Measurements from ENCODE around the gene C14orf132. TPM values are rescaled to one million over a fixed set of nuclear protein-coding genes. Genes with fewer than 3 reads are reported as not detected.

C14orf132 gene
- total and polyA plus RNA-seq, 9 of the 15 experiments (the other 6 are each of a cell fraction or from before 2014, with no cell fraction given), result not detected

DNA sequence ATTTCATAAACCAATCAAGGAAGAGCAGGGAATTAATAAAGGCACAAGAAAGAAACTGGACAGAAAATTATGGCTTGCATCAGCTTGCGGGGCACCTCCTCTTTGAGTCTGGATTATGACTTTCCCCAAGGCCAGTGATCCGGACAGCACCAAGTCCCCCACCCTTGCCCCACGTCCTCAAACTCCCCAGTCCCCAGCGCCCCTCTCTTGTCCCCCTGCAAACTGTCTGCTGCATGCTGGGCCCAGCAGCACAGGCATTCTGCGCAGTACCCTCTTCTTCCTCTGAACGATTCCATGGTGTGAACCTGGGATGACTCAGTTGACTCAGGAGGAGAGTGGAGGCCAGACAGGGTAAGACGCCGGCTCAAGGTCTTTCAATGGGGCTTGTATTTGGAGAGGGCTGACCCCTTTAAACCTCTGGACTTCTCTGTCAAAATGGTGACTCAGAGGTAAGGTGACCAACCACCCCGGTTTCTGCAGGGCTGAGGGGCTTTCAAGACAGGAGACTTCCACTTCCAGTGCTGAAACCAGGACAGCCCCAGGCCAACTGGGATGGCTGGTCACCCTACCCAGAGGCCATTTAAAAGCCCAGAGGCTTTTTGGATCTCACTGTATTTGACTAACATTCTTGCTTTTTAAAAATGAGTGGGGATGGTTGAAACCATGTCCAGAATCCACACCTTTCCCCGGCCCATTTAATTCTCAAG lies 13.5 kb downstream of the C14orf132 start:
- intact Hi-C loops (cut with micrococcal nuclease) (no loop called here), in situ Hi-C loops (cut with MboI) (no loop called here)
- Histone ChIP-seq H3K4me2 (ENCODE audit: insufficient read depth, low read length) (no peak overlapping the region), H3K4me1 (replicated peaks in 1 of 2; ENCODE audit: control insufficient read depth in 2 of 2, insufficient read depth in 2 of 2, low read length in 2 of 2) (no peaks in the 10 kb centered on the region), H3K27ac (ENCODE audit: extremely low read depth, low read depth, low read length) (no peak overlapping the region), H3K9me1 (ENCODE audit: control insufficient read depth, insufficient read depth, low read length) (no peaks in the 10 kb centered on the region), H3K79me2 (ENCODE audit: control insufficient read depth, insufficient read depth, low read length) (no peaks in the 10 kb centered on the region), H3K36me3 (ENCODE audit: control insufficient read depth, insufficient read depth, low read length) (no peaks in the 10 kb centered on the region), H3K9ac (ENCODE audit: insufficient read depth in 1 of 2, low read depth in 2 of 2, low read length in 2 of 2) (no peak overlapping the region), H3K27me3 (ENCODE audit: control insufficient read depth in 2 of 2, insufficient read depth in 2 of 2, low read length in 2 of 2) (no peaks in the 10 kb centered on the region), H3K9me3 (replicated peaks; ENCODE audit: control insufficient read depth, insufficient read depth, low read depth, low read length) (no peaks in the 10 kb centered on the region), H4K20me1 (replicated peaks; ENCODE audit: control insufficient read depth, insufficient read depth, low read length) (no peaks in the 10 kb centered on the region), H2AFZ (ENCODE audit: low read depth, low read length) (no peak overlapping the region), H3K4me3 (no peak overlapping the region)
- ChIA-PET POLR2A (no interaction called here), CTCF (ENCODE audit: low intra/inter-chr PET ratio) (no interaction called here)
- FAIRE-seq, result no peak
- DNase-seq (ENCODE audit: extremely low read depth in 1 of 4, low spot score in 3 of 4), result no peak
- ATAC-seq, result no peak
- BruUV-seq (replicated peaks), result no TSS peak
- no peak for TF ChIP-seq MTA1 (IDR thresholded peaks at IDR 0.05; ENCODE audit: borderline replicate concordance)
- TF ChIP-seq PRMT5 (CRISPR knock-in tag; IDR thresholded peaks at IDR 0.05), result no peak
- no peak for TF ChIP-seq TFAM (CRISPR knock-in tag; conservative IDR thresholded peaks at IDR 0.05)
- TF ChIP-seq KLF1 (tag; IDR thresholded peaks at IDR 0.05), result no peak
- no peak for TF ChIP-seq KHSRP (IDR thresholded peaks at IDR 0.05)
- TF ChIP-seq, protein P1, sequence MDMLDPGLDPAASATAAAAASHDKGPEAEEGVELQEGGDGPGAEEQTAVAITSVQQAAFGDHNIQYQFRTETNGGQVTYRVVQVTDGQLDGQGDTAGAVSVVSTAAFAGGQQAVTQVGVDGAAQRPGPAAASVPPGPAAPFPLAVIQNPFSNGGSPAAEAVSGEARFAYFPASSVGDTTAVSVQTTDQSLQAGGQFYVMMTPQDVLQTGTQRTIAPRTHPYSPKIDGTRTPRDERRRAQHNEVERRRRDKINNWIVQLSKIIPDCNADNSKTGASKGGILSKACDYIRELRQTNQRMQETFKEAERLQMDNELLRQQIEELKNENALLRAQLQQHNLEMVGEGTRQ (CRISPR knock-in tag; IDR thresholded peaks at IDR 0.05), result no peak
- no peak for TF ChIP-seq CEBPB (tag; IDR thresholded peaks at IDR 0.05)
- TF ChIP-seq ZNF699 (CRISPR knock-in tag; IDR thresholded peaks at IDR 0.05; ENCODE audit: insufficient replicate concordance), result no peak
- TF ChIP-seq FOS (IDR thresholded peaks at IDR 0.05; ENCODE audit: extremely low read depth, insufficient read length), result no peak
- no peak for TF ChIP-seq CREBBP (IDR thresholded peaks at IDR 0.05; ENCODE audit: low read depth, low read length)
- no peak for TF ChIP-seq ZNF507 (tag; conservative IDR thresholded peaks at IDR 0.05)
- TF ChIP-seq POU5F1 (IDR thresholded peaks at IDR 0.05; ENCODE audit: borderline replicate concordance, low read depth, low read length, partially characterized antibody), result no peak
- no peak for TF ChIP-seq NFE2L1 (tag; IDR thresholded peaks at IDR 0.05; ENCODE audit: borderline replicate concordance, low read depth)
- no peak for TF ChIP-seq ELF2 (CRISPR knock-in tag; IDR thresholded peaks at IDR 0.05)
- 0% methylated on average over 3 of the region's 10 CpGs for WGBS (ENCODE audit: insufficient coverage, low coverage, missing lambda C conversion rate)
